HuH-7.5 (cell line): ENCODE measurements around the gene GATD1.

Source experiments
- DNase-seq: peaks from one replicate; pipeline ENCODE4 v3.0.0; 2011; ENCODE audit warnings: low spot score

GATD1 gene

GRCh38 chr11:777288-778255 is at the start of gene GATD1:
TSS of gene GATD1 (minus strand) at chr11:777487. CDS start at chr11:777462, 25 bp downstream.
- DNase-seq, result peak; percentile 99

GRCh38 chr11:826836-827145 is 49.5 kb upstream of the GATD1 start:
- DNase-seq, result no peak

- DNase-seq, result no peak
These were observed 48.9 kb upstream of the GATD1 start for GRCh38 chr11:826227-826621.

- no peak for DNase-seq
These were observed 48.3 kb upstream of the GATD1 start for GRCh38 chr11:825366-826226.

GRCh38 chr11:824942-825341 is 47.7 kb upstream of the GATD1 start:
- no peak for DNase-seq

GRCh38 chr11:824292-824880 is 47.1 kb upstream of the GATD1 start:
- DNase-seq, result no peak

- DNase-seq, result no peak
These were observed 46.4 kb upstream of the GATD1 start for GRCh38 chr11:823441-824291.

- DNase-seq, result no peak
These were observed 44.5 kb upstream of the GATD1 start for GRCh38 chr11:821512-822371.

- DNase-seq, result no peak
These were observed 43.6 kb upstream of the GATD1 start for GRCh38 chr11:820655-821511.

- DNase-seq, result peak; percentile 94
These were observed 42.8 kb upstream of the GATD1 start for GRCh38 chr11:819943-820649.

- peak; percentile 82 for DNase-seq
These were observed 42.0 kb upstream of the GATD1 start for GRCh38 chr11:819129-819931.

- DNase-seq, result peak; percentile 41
These were observed 41.3 kb upstream of the GATD1 start, which contains the start of gene PNPLA2 for GRCh38 chr11:818396-819128. TSS of gene PNPLA2 (plus strand) at chr11:818914. CDS start at chr11:819719, 805 bp downstream.

GRCh38 chr11:816433-816779 is 39.1 kb upstream of the GATD1 start:
- no peak for DNase-seq

GRCh38 chr11:815675-816432 is 38.6 kb upstream of the GATD1 start:
- no peak for DNase-seq

- DNase-seq, result no peak
These were observed 36.3 kb upstream of the GATD1 start for GRCh38 chr11:813456-814096.

- no peak for DNase-seq
These were observed 35.8 kb upstream of the GATD1 start for GRCh38 chr11:813072-813455.
